Right lobe of liver (tissue), 6 donors: Measurements from ENCODE around the gene THSD7A. TPM values are rescaled to one million over a fixed set of nuclear protein-coding genes. Genes with fewer than 3 reads are reported as not detected.

Experiments
- ATAC-seq, 4 donors: fragments of 200-7000 bp; cut with Tn5 transposase; one replicate each; pipeline ENCODE4 v1.9.1; 2020; ENCODE audit warnings: mild to moderate bottlenecking in 4 of 4, moderate library complexity in 4 of 4
- DNase-seq, 3 donors: peaks; one replicate each; pipeline ENCODE4 v3.0.0-alpha.2; 2020
- H3K27ac ChIP-seq, 3 donors: fragments of 200-600 bp; one replicate each; pipeline ENCODE4 v1.8.0; 2022
- H3K27me3 ChIP-seq, 2 donors: fragments of 200-600 bp; one replicate each; pipeline ENCODE4 v1.8.0; 2022
- H3K36me3 ChIP-seq, 4 donors: fragments of 200-600 bp; sonication (generic) in 1 of 4; one replicate each; pipeline versions ENCODE4 v1.5.1 to v1.8.0; 2017 to 2022; ENCODE audit warnings: control low read depth in 1 of 4
- H3K4me1 ChIP-seq, 4 donors: fragments of 200-600 bp; sonication (generic) in 1 of 4; one replicate each; pipeline versions ENCODE4 v1.5.1 to v1.8.0; 2017 to 2022; ENCODE audit warnings: control low read depth in 1 of 4
- H3K4me3 ChIP-seq, 3 donors: fragments of 200-600 bp; one replicate each; pipeline ENCODE4 v1.8.0; 2022
- H3K9me3 ChIP-seq, 4 donors: fragments of 200-600 bp; sonication (generic) in 1 of 4; one replicate each; pipeline versions ENCODE4 v1.5.1 to v1.8.0; 2017 to 2022; ENCODE audit warnings: control low read depth in 1 of 4
- CTCF ChIP-seq, 4 donors: fragments of 200-600 bp in 3 of 4; fragments of 450-650 bp in 1 of 4; IDR thresholded peaks; one replicate each; pipeline versions ENCODE4 v1.5.1 to v1.8.0; 2016 to 2022; ENCODE audit warnings: antibody characterized with exemption in 4 of 4, mild to moderate bottlenecking in 2 of 4
- POLR2A ChIP-seq: fragments of 450-650 bp; IDR thresholded peaks from one replicate; pipeline ENCODE4 v1.6.1; 2017; ENCODE audit warnings: antibody characterized with exemption, mild to moderate bottlenecking
- WGBS: methylation state at CpG from one replicate; pipeline ENCODE4 v1.1.6; 2018; ENCODE audit warnings: low coverage, low lambda C conversion rate; ENCODE audit not compliant: insufficient coverage; ENCODE audit errors: missing lambda C conversion rate; 5-methylcytosine and 5-hydroxymethylcytosine counted together
- intact Hi-C, 2 donors: fragments of 100-400 bp; cut with DNase I; formaldehyde crosslinking; loops; one replicate each; pipeline versions ENCODE4 v1.11.2 to v1.14.1; 2022
- total RNA-seq, 6 experiments: library from RNA; depleted of rRNA in 2 of 6; stranded (reverse); fragments of >200 nt in 2 of 6; fragmentation: NEBNext Ultra II Directional in 3 of 6; extraction: Animal tissue kit (Norgen Biotek cat#: 25700) in 3 of 6; gene quantifications; one replicate each; pipeline versions ENCODE4 v1.1.0 to v1.2.4, GENCODE V29; 2016 to 2023
- donor health status: DM: no; HTN: yes; CAD: no.
- donor health status: DM: no; HTN: no; CAD: no.
- donor health status: DM: no; HTN: no; CAD: no.
- donor health status: DM: no; HTN: yes; CAD: no.
- donor health status: DM: no; HTN: yes; CAD: no.

Gene THSD7A
- total RNA-seq, 6 experiments from 2014 or later: 1.1 to 2.5 (median 1.4) TPM

- intact Hi-C loops: no loop called here
- 62% methylated on average over 12 of the region's 12 CpGs for WGBS
- peak in 1 of 3 donors; percentile 48 for DNase-seq
- no peaks in the 10 kb centered on the region for H3K9me3 ChIP-seq
- H3K4me1 ChIP-seq: no peaks in the 10 kb centered on the region
- no peaks in the 10 kb centered on the region for H3K27me3 ChIP-seq
- H3K36me3 ChIP-seq: no peaks in the 10 kb centered on the region
- H3K27ac ChIP-seq: no peak overlapping the region
- no peak for TF ChIP-seq CTCF (IDR thresholded peaks at IDR 0.05)
- TF ChIP-seq POLR2A: no peak
- ATAC-seq: peak in 3 of 4 donors; percentile 27 to 67 (median 45)
- no peak overlapping the region for H3K4me3 ChIP-seq
Observed at GRCh38 chr7:11394438-11394837, 437.6 kb downstream of the THSD7A start.

- Histone ChIP-seq H3K27ac (no peak overlapping the region), H3K4me3 (no peak overlapping the region), H3K36me3 (no peaks in the 10 kb centered on the region), H3K9me3 (no peaks in the 10 kb centered on the region), H3K27me3 (no peaks in the 10 kb centered on the region), H3K4me1 (no peaks in the 10 kb centered on the region)
- intact Hi-C loops: no loop called here
- ATAC-seq: no peak
- TF ChIP-seq POLR2A: no peak
- TF ChIP-seq CTCF (IDR thresholded peaks at IDR 0.05): no peak
- DNase-seq: no peak
- no CpG with 5 or more reads among the region's 4 CpGs for whole genome bisulfite sequencing
Observed at GRCh38 chr7:11379641-11380040, 452.4 kb downstream of the THSD7A start.

GRCh38 chr7:11376529-11376928 is 455.5 kb downstream of the THSD7A start:
- Histone ChIP-seq H3K27me3 (no peaks in the 10 kb centered on the region), H3K4me1 (no peaks in the 10 kb centered on the region), H3K9me3 (no peaks in the 10 kb centered on the region), H3K36me3 (no peaks in the 10 kb centered on the region), H3K4me3 (no peak overlapping the region), H3K27ac (no peak overlapping the region)
- no peak for TF ChIP-seq POLR2A
- ATAC-seq (peak in 3 of 4 donors; percentile 58 to 78 (median 65)), DNase-seq (no peak)
- WGBS: 60% methylated on average over 2 of the region's 2 CpGs
- intact Hi-C loops: no loop called here

GRCh38 chr7:11374629-11375028 is 457.4 kb downstream of the THSD7A start:
- no peaks in the 10 kb centered on the region for H3K27me3 ChIP-seq
- H3K27ac ChIP-seq: no peak overlapping the region
- intact Hi-C loops: no loop called here
- DNase-seq (no peak), ATAC-seq (peak in 1 of 4 donors; percentile 38)
- 88% methylated on average over 3 of the region's 3 CpGs for WGBS
- TF ChIP-seq POLR2A (no peak), CTCF (IDR thresholded peaks at IDR 0.05) (no peak)
- H3K4me1 ChIP-seq: no peaks in the 10 kb centered on the region
- no peak overlapping the region for H3K4me3 ChIP-seq
- no peaks in the 10 kb centered on the region for H3K9me3 ChIP-seq
- H3K36me3 ChIP-seq: no peaks in the 10 kb centered on the region

GRCh38 chr7:11373546-11374142 is 458.4 kb downstream of the THSD7A start:
- no peak for DNase-seq
- no peaks in the 10 kb centered on the region for H3K4me1 ChIP-seq
- peak; percentile 66 to 84 (median 72) for ATAC-seq
- TF ChIP-seq POLR2A (no peak), CTCF (IDR thresholded peaks at IDR 0.05) (peak; percentile 43 to 69 (median 63))
- no peaks in the 10 kb centered on the region for H3K9me3 ChIP-seq
- H3K27me3 ChIP-seq: no peaks in the 10 kb centered on the region
- no peaks in the 10 kb centered on the region for H3K36me3 ChIP-seq
- no peak overlapping the region for H3K27ac ChIP-seq
- intact Hi-C loops: no loop called here
- H3K4me3 ChIP-seq: no peak overlapping the region
- WGBS: 52% methylated on average over 2 of the region's 2 CpGs
